H1 (cell line): ENCODE data around the gene CFAP58. TPM values are rescaled to one million over a fixed set of nuclear protein-coding genes. Genes with fewer than 3 reads are reported as not detected.
"Not testable (repeated sequence)": the region's sequence is repeated elsewhere in the genome, so short reads cannot be mapped to it uniquely, and the experiment has no call there.

Source experiments
- CTCF ChIA-PET: fragments of 300-600 bp; sonication (Branson Sonifier 250); formaldehyde crosslinking; loops from one replicate; lab custom pipeline; 2021; ENCODE audit not compliant: partially characterized antibody; lab: Charles Lee
- POLR2A ChIA-PET: fragments of 300-600 bp; sonication (Branson Sonifier 250); formaldehyde crosslinking; loops from one replicate; lab custom pipeline; 2021; ENCODE audit warnings: inconsistent platforms; ENCODE audit not compliant: partially characterized antibody; lab: Charles Lee
- DNase-seq, 2 experiments: peaks; one replicate each; pipeline versions ENCODE4 v3.0.0 to v3.0.0-alpha.2; 2010 to 2022; ENCODE audit warnings: low spot score in 2 of 2, low read depth in 1 of 2, mixed read lengths in 1 of 2
- FAIRE-seq: peaks from 2 replicates; lab custom pipeline; 2011; peaks lifted over from hg19 to GRCh38; lab: Jason Lieb, UNC
- H2AFZ ChIP-seq: 2 replicates; pipeline ENCODE4 v1.8.1; 2012; ENCODE audit warnings: low read length, inconsistent platforms
- H2AK5ac ChIP-seq: 2 replicates; pipeline ENCODE4 v1.6.1; 2013; ENCODE audit warnings: low read depth, low read length
- H2BK120ac ChIP-seq: replicated peaks from 2 replicates; pipeline ENCODE3; 2013; ENCODE audit warnings: low read depth, low read length, inconsistent platforms
- H2BK12ac ChIP-seq: 2 replicates; pipeline ENCODE4 v1.6.1; 2013; ENCODE audit warnings: low read depth, low read length
- H2BK15ac ChIP-seq: 2 replicates; pipeline ENCODE4 v1.6.1; 2013; ENCODE audit warnings: low read length
- H2BK20ac ChIP-seq: 2 replicates; pipeline ENCODE4 v1.6.1; 2013; ENCODE audit warnings: low read length
- H2BK5ac ChIP-seq: 2 replicates; pipeline ENCODE4 v1.6.1; 2013; ENCODE audit warnings: low read depth, low read length
- H3K14ac ChIP-seq: 2 replicates; pipeline ENCODE4 v1.6.1; 2013; ENCODE audit warnings: inconsistent platforms; ENCODE audit not compliant: insufficient read length
- H3K18ac ChIP-seq: 2 replicates; pipeline ENCODE4 v1.6.1; 2013; ENCODE audit warnings: low read length; ENCODE audit errors: extremely low read depth
- H3K23ac ChIP-seq: 2 replicates; pipeline ENCODE4 v1.6.1; 2013; ENCODE audit warnings: inconsistent platforms; ENCODE audit not compliant: insufficient read length
- H3K23me2 ChIP-seq: 2 replicates; pipeline ENCODE4 v1.6.1; 2013; ENCODE audit warnings: low read depth, low read length
- H3K27ac ChIP-seq: 2 replicates; pipeline ENCODE4 v1.6.1; 2011; ENCODE audit warnings: low read depth, low read length, inconsistent platforms
- H3K27me3 ChIP-seq, 4 experiments: replicated peaks in 1 of 4; 1 replicate in 1 of 4; 2 replicates in 3 of 4; pipeline versions ENCODE4 v1.6.1 to v1.8.1; 2011 to 2013; ENCODE audit warnings: low read length in 3 of 4, mild to moderate bottlenecking in 3 of 4, inconsistent platforms in 2 of 4, mixed read lengths in 2 of 4, moderate library complexity in 1 of 4; ENCODE audit not compliant: control insufficient read depth in 3 of 4, insufficient read depth in 3 of 4; ENCODE audit errors: extremely low read depth in 1 of 4
- H3K36me3 ChIP-seq, 4 experiments: 2 replicates each; pipeline versions ENCODE4 v1.6.1 to v1.8.1; 2011 to 2013; ENCODE audit warnings: mild to moderate bottlenecking in 4 of 4, low read length in 3 of 4, moderate library complexity in 2 of 4, control low read depth in 1 of 4, inconsistent platforms in 1 of 4; ENCODE audit not compliant: insufficient read depth in 4 of 4, control insufficient read depth in 2 of 4
- H3K4ac ChIP-seq: replicated peaks from 2 replicates; pipeline ENCODE3; 2013; ENCODE audit warnings: low read length, low read depth, mixed read lengths, inconsistent platforms; ENCODE audit not compliant: insufficient read length
- H3K4me1 ChIP-seq, 4 experiments: replicated peaks in 1 of 4; 1 replicate in 1 of 4; 2 replicates in 3 of 4; pipeline versions ENCODE4 v1.6.1 to v1.8.1; 2011 to 2013; ENCODE audit warnings: low read length in 3 of 4, inconsistent platforms in 2 of 4, mixed read lengths in 1 of 4; ENCODE audit not compliant: insufficient read depth in 4 of 4, control insufficient read depth in 3 of 4
- H3K4me2 ChIP-seq, 2 experiments: 2 replicates each; pipeline versions ENCODE4 v1.6.1 to v1.8.1; 2011 to 2013; ENCODE audit warnings: low read depth in 2 of 2, low read length in 2 of 2, control low read depth in 1 of 2, inconsistent platforms in 1 of 2, mild to moderate bottlenecking in 1 of 2; ENCODE audit not compliant: insufficient read depth in 1 of 2
- H3K4me3 ChIP-seq, 4 experiments: fragments of 200-600, 300-600 bp in 1 of 4; sonication (generic), shearing (Covaris generic), sonication (Bioruptor Twin) in 1 of 4; 2 replicates each; pipeline versions ENCODE4 v1.5.1 to v1.8.1; 2011 to 2016; ENCODE audit warnings: low read length in 4 of 4, low read depth in 3 of 4, control low read depth in 2 of 4, inconsistent platforms in 2 of 4, mild to moderate bottlenecking in 2 of 4, mixed read lengths in 1 of 4, moderate library complexity in 1 of 4; ENCODE audit not compliant: insufficient read depth in 2 of 4; ENCODE audit errors: extremely low read depth in 1 of 4
- H3K56ac ChIP-seq: replicated peaks from 2 replicates; pipeline ENCODE3; 2013; ENCODE audit warnings: low read depth, mild to moderate bottlenecking, mixed read lengths, low read length, inconsistent platforms; ENCODE audit not compliant: insufficient read length
- H3K79me1 ChIP-seq: 2 replicates; pipeline ENCODE4 v1.6.1; 2013; ENCODE audit warnings: low read depth, low read length, control low read depth
- H3K79me2 ChIP-seq, 2 experiments: 2 replicates each; pipeline versions ENCODE4 v1.6.1 to v1.8.1; 2012 to 2013; ENCODE audit warnings: low read length in 2 of 2, mild to moderate bottlenecking in 2 of 2, inconsistent platforms in 1 of 2; ENCODE audit not compliant: insufficient read depth in 2 of 2, control insufficient read depth in 1 of 2
- H3K9ac ChIP-seq, 4 experiments: replicated peaks in 1 of 4; 1 replicate in 1 of 4; 2 replicates in 3 of 4; pipeline versions ENCODE4 v1.6.1 to v1.8.1; 2011 to 2013; ENCODE audit warnings: low read depth in 3 of 4, low read length in 3 of 4, control low read depth in 2 of 4, mild to moderate bottlenecking in 2 of 4, moderate library complexity in 2 of 4, inconsistent platforms in 1 of 4; ENCODE audit errors: extremely low read depth in 1 of 4
- H3K9me3 ChIP-seq, 2 experiments: 2 replicates each; pipeline versions ENCODE4 v1.6.1 to v1.8.1; 2012 to 2013; ENCODE audit warnings: mild to moderate bottlenecking in 2 of 2, moderate library complexity in 2 of 2, control low read depth in 1 of 2, inconsistent platforms in 1 of 2, low read depth in 1 of 2, low read length in 1 of 2, mixed read lengths in 1 of 2; ENCODE audit not compliant: insufficient read depth in 2 of 2
- H4K20me1 ChIP-seq, 2 experiments: replicated peaks in 1 of 2; 2 replicates each; pipeline versions ENCODE3 to v1.8.1; 2011 to 2013; ENCODE audit warnings: inconsistent platforms in 2 of 2, low read length in 2 of 2, mild to moderate bottlenecking in 1 of 2; ENCODE audit not compliant: insufficient read depth in 2 of 2, control insufficient read depth in 1 of 2
- H4K5ac ChIP-seq: 2 replicates; pipeline ENCODE4 v1.6.1; 2013; ENCODE audit warnings: low read length, low read depth, mixed read lengths, inconsistent platforms; ENCODE audit not compliant: insufficient read length
- H4K8ac ChIP-seq: 2 replicates; pipeline ENCODE4 v1.8.0; 2013; ENCODE audit warnings: mild to moderate bottlenecking, moderate library complexity, low read length, inconsistent platforms; ENCODE audit not compliant: insufficient read depth; ENCODE audit errors: extremely low read depth
- H4K91ac ChIP-seq: replicated peaks from 2 replicates; pipeline ENCODE3; 2013; ENCODE audit warnings: low read length, mixed read lengths, inconsistent platforms; ENCODE audit not compliant: insufficient read length
- POLR2A ChIP-seq, 2 experiments: IDR thresholded peaks; 1 replicate in 1 of 2; 2 replicates in 1 of 2; pipeline ENCODE4 v1.6.1; 2011; ENCODE audit warnings: low read depth in 2 of 2, low read length in 2 of 2, mild to moderate bottlenecking in 2 of 2; ENCODE audit errors: control extremely low read depth in 1 of 2
- SIRT6 ChIP-seq: IDR thresholded peaks from one replicate; pipeline ENCODE4 v1.7.1; 2012; ENCODE audit warnings: low read length, inconsistent platforms
- YY1 ChIP-seq: IDR thresholded peaks from 2 replicates; pipeline ENCODE4 v1.6.1; 2011; ENCODE audit warnings: low read depth, mild to moderate bottlenecking, low read length
- polyA plus RNA-seq, 7 experiments: library from polyadenylated mRNA; depleted of rRNA in 3 of 7; stranded (reverse) in 5 of 7; unstranded in 2 of 7; fragments of >200 nt in 5 of 7; fragments of 200-250 nt in 2 of 7; gene quantifications; 1 replicate in 5 of 7; 2 replicates in 1 of 7; 4 replicates in 1 of 7; pipeline versions ENCODE4 v1.2.1 to v1.2.3, GENCODE V29; 2011 to 2013; ENCODE audit warnings: missing spikeins in 2 of 7, mixed read lengths in 2 of 7
- total RNA-seq: library from RNA; stranded (reverse); fragmentation: NEBNext Ultra II Directional; extraction: Animal tissue kit (Norgen Biotek cat#: 25700); gene quantifications from 2 replicates; pipeline ENCODE4 v1.2.1, GENCODE V29; 2021
- TF ChIP-seq, protein P1 (sequence below): IDR thresholded peaks from 2 replicates; pipeline ENCODE4 v1.6.1; 2011; ENCODE audit warnings: low read depth, mild to moderate bottlenecking, low read length; ENCODE audit not compliant: insufficient read depth

Gene CFAP58
- total and polyA plus RNA-seq, 2 of the 8 experiments (the other 6 are each of a cell fraction or from before 2014, with no cell fraction given), result 0.32 to 0.71 TPM

DNA sequence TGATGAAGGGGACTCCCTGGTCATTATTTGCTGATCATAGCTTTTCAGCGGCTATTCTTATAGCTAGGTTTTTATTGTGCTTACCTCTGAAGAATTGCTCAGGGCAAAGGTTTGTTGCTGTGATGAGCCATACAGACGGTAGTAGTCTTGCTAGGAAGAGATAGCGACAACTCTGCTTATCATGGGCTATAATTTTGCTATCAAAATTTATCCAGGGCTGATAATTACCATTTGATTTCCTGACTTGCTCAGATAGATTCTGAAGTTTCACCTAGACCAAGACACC, 103.9 kb downstream of the CFAP58 start (continued):
- TF ChIP-seq POLR2A (IDR thresholded peaks at IDR 0.05; ENCODE audit: control extremely low read depth in 1 of 2, low read depth in 2 of 2, low read length in 2 of 2) (no peak), SIRT6 (no peak), YY1 (no peak)
- TF ChIP-seq, protein P1, sequence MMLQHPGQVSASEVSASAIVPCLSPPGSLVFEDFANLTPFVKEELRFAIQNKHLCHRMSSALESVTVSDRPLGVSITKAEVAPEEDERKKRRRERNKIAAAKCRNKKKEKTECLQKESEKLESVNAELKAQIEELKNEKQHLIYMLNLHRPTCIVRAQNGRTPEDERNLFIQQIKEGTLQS, result no peak
- TF ChIP-seq, all 59 proteins: peak for 0

DNA sequence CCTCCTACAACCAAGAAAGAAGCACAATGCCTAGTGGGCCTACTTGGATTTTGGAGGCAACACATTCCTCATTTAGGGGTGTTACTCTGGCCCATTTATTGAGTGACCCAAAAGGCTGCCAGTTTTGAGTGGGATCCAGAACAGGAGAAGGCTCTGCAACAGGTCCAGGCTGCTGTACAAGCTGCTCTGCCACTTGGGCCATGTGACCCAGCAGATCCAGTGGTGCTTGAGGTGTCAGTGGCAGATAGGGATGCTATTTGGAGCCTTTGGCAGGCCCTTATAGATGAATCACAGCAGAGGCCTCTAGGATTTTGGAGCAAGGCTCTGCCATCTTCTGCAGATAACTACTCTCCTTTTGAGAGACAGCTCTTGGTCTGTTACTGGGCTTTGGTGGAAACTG, 111.9 kb downstream of the CFAP58 start:
- H2BK15ac ChIP-seq, H3K4me3 ChIP-seq, H2BK120ac ChIP-seq, H3K4ac ChIP-seq, DNase-seq, H3K4me2 ChIP-seq, H2BK20ac ChIP-seq, H3K56ac ChIP-seq, H4K91ac ChIP-seq, FAIRE-seq, H3K4me1 ChIP-seq, H3K79me2 ChIP-seq, H2AK5ac ChIP-seq, H3K23ac ChIP-seq, POLR2A ChIA-PET, H3K27me3 ChIP-seq, H4K8ac ChIP-seq, CTCF ChIA-PET, H3K14ac ChIP-seq, H4K20me1 ChIP-seq, H2BK12ac ChIP-seq, H2AFZ ChIP-seq, H3K23me2 ChIP-seq, H3K27ac ChIP-seq, H3K18ac ChIP-seq, H3K9me3 ChIP-seq, H4K5ac ChIP-seq, H3K79me1 ChIP-seq, H3K36me3 ChIP-seq, H2BK5ac ChIP-seq, H3K9ac ChIP-seq: not testable (repeated sequence)
